Germinal center (tissue), 1 donor: Measurements from ENCODE around the gene VPS54.
"Not testable (repeated sequence)": the region's sequence is repeated elsewhere in the genome, so short reads cannot be mapped to it uniquely, and the experiment has no call there.

ENCODE experiments used
- DNase-seq: peaks from one replicate; pipeline ENCODE4 v3.0.0; 2012; ENCODE audit warnings: mixed read lengths, low spot score

The VPS54 gene

GRCh38 chr2:63871864-63872263 lies 147.4 kb downstream of the VPS54 start:
- no peak for DNase-seq

- no peak for DNase-seq
These were observed 148.5 kb downstream of the VPS54 start for GRCh38 chr2:63870679-63871078.

GRCh38 chr2:63866009-63866709 lies 153.1 kb downstream of the VPS54 start:
- DNase-seq = no peak

- no peak for DNase-seq
These were observed 153.9 kb downstream of the VPS54 start for GRCh38 chr2:63865159-63865799.

GRCh38 chr2:63863707-63864106 lies 155.5 kb downstream of the VPS54 start:
- no peak for DNase-seq

- no peak for DNase-seq
These were observed 156.4 kb downstream of the VPS54 start for GRCh38 chr2:63862806-63863205.

- peak; percentile 55 for DNase-seq
These were observed 157.9 kb downstream of the VPS54 start for GRCh38 chr2:63861220-63861822.

GRCh38 chr2:63858291-63858690 lies 160.9 kb downstream of the VPS54 start:
- no peak for DNase-seq

GRCh38 chr2:63856303-63856603 lies 163.0 kb downstream of the VPS54 start:
- DNase-seq = no peak

- no peak for DNase-seq
These were observed 163.6 kb downstream of the VPS54 start for GRCh38 chr2:63855418-63856302.

GRCh38 chr2:63853527-63854310 lies 165.5 kb downstream of the VPS54 start:
- no peak for DNase-seq

- DNase-seq = no peak
These were observed 167.4 kb downstream of the VPS54 start for GRCh38 chr2:63851691-63852311.

- DNase-seq = no peak
These were observed 168.6 kb downstream of the VPS54 start for GRCh38 chr2:63850649-63851048.

GRCh38 chr2:63850204-63850571 lies 169.0 kb downstream of the VPS54 start:
- DNase-seq = no peak

- no peak for DNase-seq
These were observed 169.6 kb downstream of the VPS54 start for GRCh38 chr2:63849381-63850203.

GRCh38 chr2:63847571-63847970 lies 171.7 kb downstream of the VPS54 start:
- DNase-seq = not testable (repeated sequence)

- no peak for DNase-seq
These were observed 172.7 kb downstream of the VPS54 start for GRCh38 chr2:63846487-63846886.

GRCh38 chr2:63845866-63846265 lies 173.4 kb downstream of the VPS54 start:
- no peak for DNase-seq

GRCh38 chr2:63844616-63845015 lies 174.6 kb downstream of the VPS54 start:
- DNase-seq = no peak

GRCh38 chr2:63843791-63844190 lies 175.4 kb downstream of the VPS54 start:
- DNase-seq = no peak

GRCh38 chr2:63843093-63843492 lies 176.1 kb downstream of the VPS54 start:
- DNase-seq = no peak
